Measurements from ENCODE around the gene ARHGEF12.

The ARHGEF12 gene

GRCh38 chr11:120400564-120401364 is 64.6 kb downstream of the ARHGEF12 start:
- TF ChIP-seq CTCF (IDR thresholded peaks at IDR 0.05; ENCODE audit: extremely low read depth, insufficient read depth, missing control alignments), result no peak
- no peak for DNase-seq (ENCODE audit: low spot score)
- in situ Hi-C loops (cut with MboI; ENCODE audit: low pct_unique_long_range_greater_than_20kb, low sequenced_read_pairs, unreplicated experiment), result no loop called here

- in situ Hi-C loops (cut with MboI; ENCODE audit: low pct_unique_long_range_greater_than_20kb, low sequenced_read_pairs, unreplicated experiment), result no loop called here
- DNase-seq (ENCODE audit: low spot score), result no peak
- no peak for TF ChIP-seq CTCF (IDR thresholded peaks at IDR 0.05; ENCODE audit: extremely low read depth, insufficient read depth, missing control alignments)
Observed at GRCh38 chr11:120401506-120401905, 65.3 kb downstream of the ARHGEF12 start.

DNA sequence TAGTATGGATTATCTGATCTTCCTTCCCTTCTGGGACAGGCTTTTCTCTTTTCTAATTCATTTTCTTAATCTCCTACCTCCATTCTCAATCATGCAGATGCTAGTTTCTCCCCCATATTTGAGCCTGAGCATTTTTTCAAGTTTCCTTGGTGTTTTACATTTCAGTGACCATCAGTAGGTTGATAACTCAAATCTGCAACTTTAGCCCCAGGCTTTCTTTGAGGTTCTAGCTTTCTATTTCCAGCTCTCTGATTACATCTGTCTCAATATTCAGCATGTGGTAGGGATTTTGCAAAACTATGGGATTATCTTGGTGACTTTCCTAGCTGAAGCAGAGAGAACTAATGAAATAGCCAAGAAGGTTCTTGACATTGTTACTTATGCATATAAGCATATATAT is 67.8 kb downstream of the ARHGEF12 start:
- in situ Hi-C loops (cut with MboI; ENCODE audit: low pct_unique_long_range_greater_than_20kb, low sequenced_read_pairs, unreplicated experiment), result no loop called here
- TF ChIP-seq CTCF (IDR thresholded peaks at IDR 0.05; ENCODE audit: extremely low read depth, insufficient read depth, missing control alignments), result no peak
- DNase-seq (ENCODE audit: low spot score), result no peak

GRCh38 chr11:120404495-120404894 is 68.3 kb downstream of the ARHGEF12 start:
- TF ChIP-seq CTCF (IDR thresholded peaks at IDR 0.05; ENCODE audit: extremely low read depth, insufficient read depth, missing control alignments), result no peak
- DNase-seq (ENCODE audit: low spot score), result no peak
- in situ Hi-C loops (cut with MboI; ENCODE audit: low pct_unique_long_range_greater_than_20kb, low sequenced_read_pairs, unreplicated experiment), result no loop called here

- in situ Hi-C loops (cut with MboI; ENCODE audit: low pct_unique_long_range_greater_than_20kb, low sequenced_read_pairs, unreplicated experiment), result no loop called here
- no peak for DNase-seq (ENCODE audit: low spot score)
- no peak for TF ChIP-seq CTCF (IDR thresholded peaks at IDR 0.05; ENCODE audit: extremely low read depth, insufficient read depth, missing control alignments)
Observed at GRCh38 chr11:120409655-120410054, 73.4 kb downstream of the ARHGEF12 start.

DNA sequence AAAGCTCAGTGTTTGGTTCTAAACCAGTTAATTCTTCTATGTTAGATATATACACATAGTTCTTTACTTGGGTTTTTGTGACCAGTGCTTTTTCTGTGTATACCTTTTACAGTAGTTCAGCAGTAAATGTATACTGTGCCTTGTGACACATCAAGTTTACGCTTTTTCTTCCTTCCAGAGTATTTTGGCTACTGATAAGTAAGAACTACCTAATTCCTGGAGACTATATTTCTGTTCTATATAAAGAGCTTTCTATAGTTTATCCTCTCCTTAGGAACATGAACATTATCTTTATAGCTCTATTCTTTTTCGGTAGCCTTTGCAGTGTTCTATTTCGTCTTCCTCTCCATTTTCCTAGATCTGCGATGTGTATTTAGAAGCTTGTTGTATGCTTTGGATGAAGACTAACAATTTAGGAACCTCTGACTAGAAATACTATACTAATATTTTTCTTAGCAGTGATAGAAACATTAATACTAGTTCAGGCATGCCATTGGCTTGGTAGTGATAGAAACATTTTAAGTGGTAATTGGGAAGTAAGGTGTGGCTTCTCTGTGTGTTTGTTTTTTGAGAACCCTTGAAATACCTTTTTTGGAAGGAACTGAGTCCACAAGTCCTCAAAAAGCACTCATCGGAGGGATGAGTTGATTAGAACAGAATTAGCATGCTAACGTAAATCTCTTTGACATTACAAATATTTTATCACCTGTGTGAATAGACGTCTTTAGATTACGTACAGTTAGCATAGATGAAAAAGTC is 74.6 kb downstream of the ARHGEF12 start:
- in situ Hi-C loops (cut with MboI; ENCODE audit: low pct_unique_long_range_greater_than_20kb, low sequenced_read_pairs, unreplicated experiment), result no loop called here
- no peak for DNase-seq (ENCODE audit: low spot score)
- TF ChIP-seq CTCF (IDR thresholded peaks at IDR 0.05; ENCODE audit: extremely low read depth, insufficient read depth, missing control alignments), result no peak
